SK-N-SH (cell line): ENCODE results near the gene HP1BP3. TPM values are rescaled to one million over a fixed set of nuclear protein-coding genes. Genes with fewer than 3 reads are reported as not detected.

Experiments
- CTCF ChIA-PET: fragments of 300-600, 350-600 bp; formaldehyde crosslinking; extraction: SDS; loops from one replicate; lab custom pipeline; 2021; lab: Yijun Ruan, JAX
- POLR2A ChIA-PET: fragments of 350-600 bp; sonication (Branson Sonifier 250); formaldehyde crosslinking; extraction: SDS; loops from one replicate; lab custom pipeline; 2020; ENCODE audit warnings: antibody characterized with exemption, inconsistent platforms; lab: Yijun Ruan, JAX
- DNase-seq: peaks from one replicate; pipeline ENCODE4 v3.0.0; 2012
- H2AFZ ChIP-seq: fragments of 200-600 bp; sonication (generic); 2 replicates; pipeline ENCODE4 v1.8.1; 2016; ENCODE audit warnings: antibody characterized with exemption, mild to moderate bottlenecking, low read depth
- H3F3A ChIP-seq: fragments of 200-600 bp; sonication (generic); replicated peaks from 2 replicates; pipeline ENCODE3; 2016; ENCODE audit warnings: antibody characterized with exemption, mild to moderate bottlenecking; ENCODE audit not compliant: insufficient read depth
- H3K27ac ChIP-seq, 2 experiments: fragments of 200-500 bp in 1 of 2; fragments of 200-600 bp in 1 of 2; sonication (Bioruptor generic) in 1 of 2; sonication (generic), shearing (Covaris generic) in 1 of 2; 2 replicates each; pipeline versions ENCODE4 v1.5.1 to v1.6.1; 2014 to 2016; ENCODE audit warnings: low read depth in 2 of 2, inconsistent platforms in 1 of 2, low read length in 1 of 2, mild to moderate bottlenecking in 1 of 2, mixed read lengths in 1 of 2
- H3K27me3 ChIP-seq: fragments of 200-600 bp; sonication (generic), shearing (Covaris generic); 2 replicates; pipeline ENCODE4 v1.6.1; 2016; ENCODE audit warnings: mixed run types; ENCODE audit not compliant: insufficient read depth
- H3K36me3 ChIP-seq, 2 experiments: fragments of 200-500 bp in 1 of 2; fragments of 200-600 bp in 1 of 2; sonication (Bioruptor generic) in 1 of 2; sonication (generic) in 1 of 2; replicated peaks in 1 of 2; 2 replicates each; pipeline versions ENCODE3 to v1.5.1; 2014 to 2016; ENCODE audit warnings: low read length in 1 of 2, mild to moderate bottlenecking in 1 of 2; ENCODE audit not compliant: insufficient read depth in 2 of 2, control insufficient read depth in 1 of 2
- H3K4me1 ChIP-seq, 2 experiments: fragments of 200-500 bp in 1 of 2; fragments of 200-600 bp in 1 of 2; sonication (Bioruptor generic) in 1 of 2; sonication (generic), shearing (Covaris generic) in 1 of 2; 2 replicates each; pipeline versions ENCODE4 v1.5.1 to v1.6.1; 2014 to 2016; ENCODE audit warnings: low read depth in 1 of 2, low read length in 1 of 2, mixed run types in 1 of 2; ENCODE audit not compliant: insufficient read depth in 2 of 2, control insufficient read depth in 1 of 2
- H3K4me2 ChIP-seq: fragments of 200-600 bp; sonication (generic), shearing (Covaris generic); 2 replicates; pipeline ENCODE4 v1.6.1; 2017; ENCODE audit warnings: mixed run types
- H3K4me3 ChIP-seq, 2 experiments: fragments of 200-500 bp in 1 of 2; fragments of 200-600 bp in 1 of 2; sonication (Bioruptor generic) in 1 of 2; sonication (generic), shearing (Covaris generic) in 1 of 2; 2 replicates each; pipeline versions ENCODE4 v1.5.1 to v1.8.1; 2014 to 2016; ENCODE audit warnings: low read depth in 2 of 2, inconsistent platforms in 1 of 2, low read length in 1 of 2, mild to moderate bottlenecking in 1 of 2, mixed read lengths in 1 of 2, moderate library complexity in 1 of 2
- H3K79me2 ChIP-seq: fragments of 200-600 bp; sonication (generic); 2 replicates; pipeline ENCODE4 v1.8.1; 2017; ENCODE audit warnings: mild to moderate bottlenecking; ENCODE audit not compliant: insufficient read depth
- H3K9ac ChIP-seq: fragments of 200-600 bp; sonication (generic); 2 replicates; pipeline ENCODE4 v1.6.1; 2017; ENCODE audit warnings: mixed run types
- H3K9me2 ChIP-seq: fragments of 200-600 bp; sonication (generic); 2 replicates; pipeline ENCODE4 v1.6.1; 2017; ENCODE audit warnings: mixed run types
- H3K9me3 ChIP-seq: fragments of 200-600 bp; sonication (generic); 2 replicates; pipeline ENCODE4 v1.6.1; 2017; ENCODE audit warnings: mixed run types, mild to moderate bottlenecking, moderate library complexity
- H4K20me1 ChIP-seq: fragments of 200-600 bp; sonication (generic); 2 replicates; pipeline ENCODE4 v1.6.1; 2017; ENCODE audit warnings: mild to moderate bottlenecking, mixed run types; ENCODE audit not compliant: insufficient read depth
- EZH2phosphoT487 ChIP-seq: fragments of 200-600 bp; sonication (generic); IDR thresholded peaks from 2 replicates; pipeline ENCODE4 v1.6.1; 2017; ENCODE audit warnings: low read depth, mixed run types, mild to moderate bottlenecking, antibody characterized with exemption, moderate library complexity, borderline replicate concordance
- GATA2 ChIP-seq: sonication (generic); formaldehyde crosslinking; IDR thresholded peaks from 2 replicates; pipeline ENCODE4 v1.5.0; 2020; ENCODE audit warnings: mild to moderate bottlenecking, missing genetic modification reagents
- JUND ChIP-seq: IDR thresholded peaks from 2 replicates; pipeline ENCODE4 v1.4.0; 2012
- MAX ChIP-seq: IDR thresholded peaks from 2 replicates; pipeline ENCODE4 v1.4.0; 2012; ENCODE audit warnings: low read depth
- NFIC ChIP-seq: IDR thresholded peaks from 2 replicates; pipeline ENCODE4 v1.4.0; 2012; ENCODE audit warnings: borderline replicate concordance
- NRF1 ChIP-seq: IDR thresholded peaks from 2 replicates; pipeline ENCODE4 v1.6.1; 2012; ENCODE audit warnings: low read depth, mild to moderate bottlenecking, low read length
- SMC3 ChIP-seq: IDR thresholded peaks from 2 replicates; pipeline ENCODE4 v1.6.1; 2012; ENCODE audit warnings: low read depth, low read length, improper control_type of control experiment
- TAF1 ChIP-seq: IDR thresholded peaks from 2 replicates; pipeline ENCODE4 v1.6.1; 2012; ENCODE audit warnings: low read depth, mild to moderate bottlenecking, low read length, moderate library complexity, borderline replicate concordance
- TEAD4 ChIP-seq: IDR thresholded peaks from 2 replicates; pipeline ENCODE4 v1.4.0; 2012; ENCODE audit warnings: mild to moderate bottlenecking, borderline replicate concordance; ENCODE audit not compliant: insufficient read depth
- WGBS: methylation state at CpG from one replicate; pipeline ENCODE4 v1.1.6; 2017; ENCODE audit warnings: low lambda C conversion rate; 5-methylcytosine and 5-hydroxymethylcytosine counted together
- polyA plus RNA-seq, 3 experiments: library from polyadenylated mRNA; depleted of rRNA; stranded (reverse); fragments of >200 nt; gene quantifications; 2 replicates each; pipeline ENCODE4 v1.2.3, GENCODE V29; 2012

The HP1BP3 gene
- polyA plus RNA-seq, 1 of the 3 experiments (the other 2 are of a cell fraction) = 236 TPM

GRCh38 chr1:20728371-20729154 lies 58.5 kb downstream of the HP1BP3 start:
- ChIA-PET POLR2A (no interaction called here), CTCF (interaction anchor here (0.9 to 1.7 kb wide), 3 partner anchors 11 to 466 kb away, joined by 3 to 5 read pairs (median 4); partner anchors contain the start of gene KIF17)
- Histone ChIP-seq H2AFZ (no peak overlapping the region), H3K4me3 (no peak overlapping the region), H3K4me1 (peaks cover 7 to 17% of the 10 kb centered on the region in 2 experiments; a peak in 2 of 4 replicates), H3K9ac (no peak overlapping the region), H3K79me2 (no peaks in the 10 kb centered on the region; the same call in 1 of the 2 replicates), H3K9me2 (no peaks in the 10 kb centered on the region), H3F3A (peaks cover 13% of the 10 kb centered on the region), H3K27me3 (no peaks in the 10 kb centered on the region), H4K20me1 (no peaks in the 10 kb centered on the region), H3K9me3 (no peaks in the 10 kb centered on the region), H3K4me2 (no peak overlapping the region), H3K36me3 (no peaks in the 10 kb centered on the region), H3K27ac (no peak overlapping the region)
- TF ChIP-seq EZH2phosphoT487 (no peak), TEAD4 (no peak), SMC3 (no peak), GATA2 (CRISPR knock-in tag) (no peak), JUND (no peak), MAX (no peak)
- peak; percentile 21 for DNase-seq
- WGBS = 88% methylated on average over 9 of the region's 9 CpGs

DNA sequence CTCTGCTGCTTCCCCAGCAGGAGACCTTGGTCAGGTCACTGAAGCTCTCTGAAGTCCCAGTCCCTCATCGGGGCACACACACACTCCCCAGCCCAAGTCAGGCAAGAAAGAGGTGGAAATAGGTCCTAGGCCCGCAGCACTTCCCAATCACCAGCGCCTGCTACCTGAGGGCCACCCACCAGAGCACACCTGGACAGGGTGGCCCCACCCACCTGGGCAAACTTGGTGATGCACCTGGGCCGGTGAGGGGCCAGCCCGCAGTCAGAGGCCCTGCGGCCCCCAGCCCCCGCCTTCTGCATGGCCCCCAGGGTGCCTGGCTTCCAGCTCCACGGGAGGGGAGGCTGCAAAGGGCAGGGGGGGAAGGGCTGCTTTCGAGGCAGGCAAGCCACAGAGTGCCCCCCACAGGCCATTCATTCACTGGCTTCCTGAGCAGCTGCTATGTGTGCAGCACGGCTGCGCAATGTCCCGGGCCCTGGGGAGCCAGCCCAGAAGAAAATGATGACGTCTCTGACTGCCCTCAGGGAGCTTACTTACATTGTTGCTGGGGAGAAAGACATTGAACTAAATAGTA lies 59.3 kb downstream of the HP1BP3 start:
- no peaks in the 10 kb centered on the region for H4K20me1 ChIP-seq
- POLR2A ChIA-PET = no interaction called here
- H3K9ac ChIP-seq = no peak overlapping the region

More for the DNA sequence above, 59.3 kb downstream of the HP1BP3 start:
- DNase-seq = peak; percentile 57
- H3K27me3 ChIP-seq = no peaks in the 10 kb centered on the region
- H2AFZ ChIP-seq = no peak overlapping the region
- no peak overlapping the region for H3K27ac ChIP-seq
- WGBS = 88% methylated on average over 7 of the region's 13 CpGs
- no peaks in the 10 kb centered on the region for H3K9me2 ChIP-seq
- H3K36me3 ChIP-seq = no peaks in the 10 kb centered on the region
- no peaks in the 10 kb centered on the region; the same call in 1 of the 2 replicates for H3K79me2 ChIP-seq
- no peak overlapping the region for H3K4me3 ChIP-seq
- H3K4me2 ChIP-seq = no peak overlapping the region
- H3K9me3 ChIP-seq = no peaks in the 10 kb centered on the region
- H3F3A ChIP-seq = peaks cover 6% of the 10 kb centered on the region
- peaks cover 6 to 10% of the 10 kb centered on the region in 2 experiments; a peak in 2 of 4 replicates for H3K4me1 ChIP-seq
- TF ChIP-seq TAF1 = no peak
- TF ChIP-seq JUND = no peak
- TF ChIP-seq NFIC = no peak
- no peak for TF ChIP-seq MAX
- TF ChIP-seq GATA2 (CRISPR knock-in tag) = no peak
- no peak for TF ChIP-seq NRF1
- TF ChIP-seq, all 33 proteins: peak for 0
- CTCF ChIA-PET = interaction anchor here (0.6 to 1.7 kb wide), 4 partner anchors 10 to 31 kb away, joined by 3 to 15 read pairs (median 4); partner anchors contain the start of gene KIF17
